ENCODE data around the gene PPARGC1A. TPM values are rescaled to one million over a fixed set of nuclear protein-coding genes. Genes with fewer than 3 reads are reported as not detected.

The PPARGC1A gene
- polyA plus RNA-seq, 10 donors, result 4.0 to 13.7 (median 7.1) TPM

DNA sequence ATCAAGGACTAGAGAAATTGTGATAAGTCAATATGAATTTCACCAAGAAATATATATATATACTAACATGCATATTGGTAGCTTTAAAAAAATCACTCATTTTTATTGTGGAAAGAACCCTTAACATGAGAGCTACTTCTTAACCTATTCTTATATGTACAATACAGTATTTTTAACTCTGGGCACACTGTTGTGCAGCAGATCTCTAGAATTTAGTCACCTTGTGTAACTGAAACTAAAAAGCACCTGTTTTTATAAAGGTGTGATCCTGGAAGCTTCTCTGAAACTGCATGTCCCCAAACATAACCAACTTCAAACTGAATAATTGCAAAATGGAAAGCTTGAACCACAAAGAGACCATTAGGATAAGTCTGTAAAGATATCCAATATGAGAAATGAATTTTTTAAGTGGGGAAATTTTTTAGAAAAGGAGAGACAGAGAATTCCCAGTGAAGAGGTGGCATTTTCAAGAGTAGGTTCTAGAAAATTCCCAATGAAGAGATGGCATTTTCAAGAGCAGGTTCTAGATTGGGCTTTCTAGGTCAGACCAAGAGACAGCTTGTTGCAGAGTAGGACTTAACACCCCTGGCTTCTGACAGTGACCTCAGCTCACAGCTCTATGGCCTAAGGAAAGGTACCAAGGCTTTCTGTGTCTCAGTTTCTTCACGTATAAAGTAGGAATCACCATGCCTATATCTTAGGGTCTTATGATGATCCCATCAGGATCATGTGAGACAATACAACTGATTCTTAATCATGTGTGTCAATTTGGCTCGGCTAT lies 22.0 kb upstream of the PPARGC1A start:
- no peak for DNase-seq

DNA sequence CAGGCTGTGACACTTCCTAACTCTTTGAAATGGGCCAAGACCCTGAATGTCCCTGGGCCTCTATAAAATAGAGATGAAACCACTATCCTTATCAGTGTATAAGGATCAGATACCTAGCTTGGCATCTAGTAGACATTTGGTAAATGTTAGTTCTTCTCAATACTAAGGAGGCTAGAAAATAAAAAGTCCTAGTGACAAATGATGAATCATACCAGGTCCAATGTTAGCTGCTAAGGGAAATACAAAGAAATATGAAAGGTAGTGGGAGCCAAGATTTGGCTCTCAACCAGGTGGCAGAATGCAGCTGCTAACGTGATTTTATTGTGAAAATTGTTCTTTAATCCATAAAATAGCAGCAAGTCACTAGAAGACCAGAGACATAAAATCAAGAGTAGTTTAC lies 19.8 kb upstream of the PPARGC1A start:
- DNase-seq, result no peak

- no peak for DNase-seq
Observed at GRCh38 chr4:23906839-23907238, 17.0 kb upstream of the PPARGC1A start.

DNA sequence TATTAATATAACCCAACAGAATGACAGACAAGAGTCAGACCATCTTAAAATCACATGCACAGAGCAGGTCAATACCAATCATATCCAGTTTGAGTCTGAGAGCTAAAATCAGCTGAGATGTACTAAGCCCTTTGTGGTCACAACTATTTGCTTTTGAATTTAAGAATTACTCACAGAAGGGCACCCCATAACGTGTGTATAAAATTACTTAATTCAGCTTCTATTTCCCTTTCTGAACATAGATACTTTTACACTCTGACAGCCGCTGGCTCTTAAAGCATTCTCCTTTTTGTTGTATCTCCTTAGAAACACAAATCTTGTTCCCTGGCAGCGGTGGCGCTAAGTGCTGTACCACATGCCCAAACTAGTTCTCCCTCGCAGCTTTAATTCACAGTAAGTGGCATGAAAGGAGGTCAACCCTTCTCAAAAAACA lies 14.8 kb upstream of the PPARGC1A start:
- DNase-seq, result peak in 2 of 3 donors; percentile 15 to 32

- peak; percentile 27 to 58 (median 41) for DNase-seq
Observed at GRCh38 chr4:23903859-23904438, 14.1 kb upstream of the PPARGC1A start.

- DNase-seq, result no peak
Observed at GRCh38 chr4:23902222-23902804, 12.5 kb upstream of the PPARGC1A start.

DNA sequence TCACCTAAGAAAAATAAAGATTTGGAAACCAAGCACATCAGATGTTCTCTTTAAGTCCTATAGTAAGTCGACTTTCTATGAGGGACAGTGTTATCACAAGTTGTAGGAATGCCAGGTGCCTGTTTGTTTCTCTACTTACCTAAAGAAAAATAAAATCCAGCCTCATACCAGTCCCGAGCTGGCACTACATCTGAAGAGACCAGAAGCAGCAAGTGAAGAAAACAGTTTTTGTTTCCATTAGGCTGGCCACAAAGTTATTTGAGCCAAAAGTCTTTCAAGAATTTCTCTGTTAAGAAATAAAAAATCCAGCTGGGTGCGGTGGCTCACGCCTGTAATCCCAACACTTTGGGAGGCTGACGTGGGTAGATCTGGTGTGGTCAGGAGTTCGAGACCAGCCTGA lies 10.8 kb upstream of the PPARGC1A start:
- no peak for DNase-seq

DNA sequence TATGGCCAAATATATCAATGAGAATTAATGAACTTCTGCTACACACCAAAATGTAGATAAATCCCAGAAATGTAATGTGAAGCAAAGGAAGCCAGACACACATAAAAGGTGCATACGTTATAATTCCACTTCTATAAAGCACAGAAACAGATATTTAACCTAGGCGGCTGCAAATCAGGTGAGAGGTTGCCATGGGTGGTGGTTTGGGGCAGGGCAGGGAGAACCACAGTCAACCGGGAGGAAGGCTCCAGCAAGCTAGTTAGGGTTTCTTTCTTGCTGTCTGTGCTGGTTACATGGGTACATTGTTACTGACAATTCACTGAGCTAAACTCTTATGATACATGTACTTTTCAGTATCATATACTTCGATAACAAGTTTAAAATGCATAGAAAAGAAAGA lies 9.7 kb upstream of the PPARGC1A start:
- no peak for DNase-seq

DNA sequence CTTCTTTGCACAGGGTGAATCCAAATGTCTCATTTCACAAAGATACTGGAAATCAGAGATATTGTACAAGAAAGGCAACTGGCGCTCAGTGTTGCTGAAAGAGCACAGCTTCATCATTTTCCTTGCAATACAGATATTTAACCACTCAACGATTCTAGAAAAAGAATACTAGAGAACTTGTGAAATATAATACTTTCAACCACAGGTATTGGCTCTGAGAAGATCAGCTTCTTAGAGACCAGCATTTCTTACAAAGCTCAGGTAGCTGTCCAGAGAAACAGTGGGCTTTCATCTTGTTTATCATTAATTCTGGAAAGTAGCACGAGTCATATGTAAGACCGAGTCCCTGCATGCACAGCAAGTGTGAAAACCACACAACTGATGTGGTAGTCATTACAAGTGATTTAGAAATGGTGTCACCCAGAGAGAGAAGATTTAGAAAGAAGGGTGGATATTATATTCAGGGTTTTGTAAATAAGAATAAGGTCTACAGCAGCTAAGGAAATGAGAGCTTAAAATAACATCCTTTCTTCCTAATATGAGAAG lies 7.8 kb upstream of the PPARGC1A start:
- DNase-seq, result no peak

DNA sequence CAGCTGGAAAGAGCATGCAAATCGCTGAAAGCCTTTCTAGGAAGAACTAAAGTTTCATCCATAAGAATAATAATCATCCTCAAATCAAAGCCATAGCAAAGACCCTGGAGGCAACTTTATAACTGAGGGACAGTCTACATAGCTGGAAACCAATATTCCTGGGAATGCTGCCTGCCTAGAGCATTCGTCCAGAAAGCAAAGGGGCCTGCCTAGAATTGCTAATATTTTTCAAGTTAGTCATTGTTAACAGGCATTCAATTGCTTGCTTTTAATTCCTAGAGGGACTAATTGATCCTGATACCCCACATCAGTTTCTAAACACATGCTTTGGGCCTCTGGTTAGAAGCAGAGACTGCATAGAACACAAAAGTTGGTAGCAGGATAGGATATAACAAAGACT lies 4.2 kb upstream of the PPARGC1A start:
- DNase-seq, result peak in 1 of 3 donors; percentile 31

- no peak for DNase-seq
Observed at GRCh38 chr4:23891064-23891421, 1.2 kb upstream of the PPARGC1A start.

DNA sequence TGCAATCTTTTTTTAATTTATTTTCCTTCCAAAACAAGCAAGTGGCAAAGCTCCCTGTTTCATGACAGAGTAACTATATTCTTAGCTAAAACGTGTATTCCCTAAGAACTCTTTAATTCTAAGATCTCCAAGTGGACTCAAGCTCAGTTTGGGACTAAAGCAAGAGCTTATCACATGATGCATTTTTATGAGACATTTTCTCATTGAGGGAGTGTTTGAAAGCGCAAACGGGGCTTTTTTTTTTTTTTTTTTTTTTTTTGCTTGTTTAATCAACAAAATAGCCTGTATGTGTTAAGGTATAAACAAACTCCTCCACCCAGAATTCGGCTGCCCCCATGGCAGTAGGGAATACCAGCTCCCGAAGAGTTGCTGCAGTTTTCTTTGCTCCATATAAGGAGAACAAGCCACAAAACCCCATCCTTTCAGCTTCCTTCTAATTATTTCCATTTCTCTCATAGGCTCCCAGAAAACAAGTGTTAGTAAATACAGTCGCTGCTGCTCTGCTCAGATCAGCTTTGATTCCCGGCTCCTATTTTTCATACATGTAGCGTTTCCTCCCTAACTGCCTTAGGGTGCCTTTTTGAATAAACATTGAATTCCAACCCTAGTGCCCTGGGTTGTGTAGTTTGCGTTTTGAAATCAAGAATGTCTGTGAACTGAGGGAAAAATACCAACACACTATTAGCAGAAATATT lies 669 bp upstream of the PPARGC1A start:
- DNase-seq, result no peak

- peak in 1 of 3 donors; percentile 29 for DNase-seq
Observed at GRCh38 chr4:23889391-23889790, 456 bp downstream of the PPARGC1A start.

DNA sequence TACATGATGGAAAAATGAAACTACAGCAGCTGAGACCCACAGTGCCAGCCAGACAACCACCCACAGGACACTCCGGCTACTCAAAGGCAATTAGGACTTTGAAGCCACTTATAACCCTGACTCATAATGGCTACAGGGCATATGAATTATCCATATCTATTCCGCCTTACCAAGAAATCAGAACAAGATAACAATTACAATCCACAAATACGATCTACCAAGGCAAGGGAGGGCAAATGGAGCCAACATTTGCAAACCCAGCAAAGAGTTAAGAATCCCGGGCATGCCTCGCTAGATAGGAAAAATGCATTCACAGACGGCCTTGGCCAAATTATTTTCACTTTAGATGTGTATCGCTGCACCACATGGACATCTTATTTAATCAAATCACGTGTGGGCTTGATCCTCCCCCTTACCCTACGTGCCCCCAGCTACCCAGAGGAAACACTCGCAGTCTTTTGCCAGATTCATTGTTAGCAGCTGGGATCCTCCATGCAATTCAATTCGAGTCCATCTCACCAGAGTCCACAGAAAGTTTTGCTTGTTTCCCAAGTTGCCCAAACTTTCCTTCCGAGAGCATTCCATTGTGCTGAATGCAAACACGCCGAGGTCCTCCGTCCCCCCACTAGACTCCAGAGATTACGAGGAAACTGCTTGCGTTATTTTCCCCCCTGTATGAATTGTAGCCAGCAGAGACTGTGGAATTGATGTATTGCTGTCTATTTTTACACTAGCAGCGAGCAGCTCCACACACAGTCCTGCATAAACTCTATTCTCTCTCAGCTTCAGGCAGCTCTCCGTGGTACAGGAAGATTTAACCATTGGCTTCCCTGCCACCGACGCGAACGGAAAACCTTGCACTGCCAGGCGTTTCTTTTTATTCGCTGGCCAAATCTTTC lies 1.2 kb downstream of the PPARGC1A start:
- peak; percentile 60 to 83 (median 74) for DNase-seq

DNA sequence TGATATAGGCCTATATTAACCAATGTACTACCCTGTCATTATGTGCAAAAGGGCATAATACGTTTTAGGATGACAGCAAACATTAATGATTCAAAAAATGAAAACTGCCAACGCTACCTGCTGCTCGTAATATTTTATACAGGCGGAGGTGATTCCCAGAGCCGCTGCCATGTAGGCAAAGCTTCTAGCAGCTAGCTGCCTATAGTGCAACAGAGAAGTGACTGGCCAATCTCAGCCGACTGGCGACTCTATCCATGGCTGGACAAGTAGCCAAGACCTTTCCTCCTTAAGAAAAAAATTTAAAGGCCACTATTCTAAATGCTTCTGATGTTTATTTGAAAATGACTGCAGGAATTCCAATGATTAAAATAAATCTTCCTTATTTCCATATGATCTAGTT lies 1.9 kb downstream of the PPARGC1A start:
- DNase-seq, result peak in 1 of 3 donors; percentile 33

DNA sequence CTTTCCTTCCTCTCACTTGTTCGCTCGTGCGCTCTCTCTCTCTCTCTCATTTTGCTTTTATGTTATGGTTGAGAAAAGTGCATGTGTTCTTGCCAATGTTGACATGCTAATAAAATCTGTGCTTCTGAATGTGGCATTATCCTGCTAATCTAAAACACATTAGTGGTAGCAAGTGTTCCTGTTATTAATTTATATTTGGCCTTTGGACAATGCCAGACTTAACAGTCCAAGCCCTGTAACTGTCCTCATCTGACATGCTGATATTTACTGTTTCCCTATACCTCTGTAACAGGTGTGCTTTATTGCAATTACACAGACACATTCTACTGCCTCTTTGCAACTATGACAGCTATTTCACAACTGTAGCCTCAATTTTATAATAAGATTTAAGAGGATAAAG lies 2.7 kb downstream of the PPARGC1A start:
- DNase-seq, result no peak

- no peak for DNase-seq
Observed at GRCh38 chr4:23885943-23886590, 3.8 kb downstream of the PPARGC1A start.

GRCh38 chr4:23884741-23885140 lies 5.1 kb downstream of the PPARGC1A start:
- DNase-seq, result no peak

DNA sequence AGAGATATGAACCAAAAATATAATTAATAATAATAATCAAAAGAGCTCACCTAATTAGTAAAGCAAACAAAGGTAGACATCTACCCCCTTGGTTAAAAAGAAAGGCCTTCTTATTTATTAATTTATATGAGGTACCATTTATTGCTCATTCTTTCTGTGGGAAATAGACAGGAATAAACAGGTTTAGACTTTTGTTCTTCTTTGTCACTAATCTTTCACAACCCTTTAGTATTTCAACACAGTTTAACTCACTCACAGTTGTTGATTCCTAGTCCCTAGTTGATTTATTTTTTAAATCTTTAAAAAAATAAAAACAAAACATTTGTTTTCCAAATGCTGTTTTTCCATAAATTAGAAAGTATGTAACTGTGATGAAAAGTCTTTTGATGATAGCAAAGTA lies 5.6 kb downstream of the PPARGC1A start:
- no peak for DNase-seq

DNA sequence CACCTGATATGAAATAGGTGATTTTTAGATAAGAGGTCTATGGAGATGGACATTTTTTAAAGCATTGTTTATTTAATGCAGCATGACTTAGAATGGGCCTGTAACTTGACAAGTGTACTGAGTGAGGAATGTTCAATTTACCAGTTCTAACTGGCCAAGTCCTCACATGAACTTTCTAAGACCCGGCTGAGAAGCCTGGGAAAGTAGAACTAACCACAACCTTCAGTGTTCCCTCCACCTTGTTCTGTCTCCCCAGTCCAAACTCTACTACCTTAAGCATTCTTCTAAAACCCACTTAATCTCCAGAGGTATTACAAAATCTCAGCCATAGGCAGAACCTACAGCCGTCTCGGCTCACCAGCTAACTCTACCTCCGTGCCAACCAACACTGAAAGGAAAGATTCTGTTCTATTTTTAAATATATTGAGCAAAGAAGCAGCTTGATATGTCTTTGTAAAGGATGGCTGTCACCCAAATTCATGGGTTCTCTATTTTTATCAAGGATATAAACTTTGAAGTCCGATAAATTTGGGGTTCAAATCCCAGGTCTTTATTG lies 6.8 kb downstream of the PPARGC1A start:
- no peak for DNase-seq
